Measurements from ENCODE around the gene PAMR1. TPM values are rescaled to one million over a fixed set of nuclear protein-coding genes. Genes with fewer than 3 reads are reported as not detected.

The PAMR1 gene
- total RNA-seq, 4 donors from 2014 or later: 4.0 to 13.5 (median 10.4) TPM

GRCh38 chr11:35461917-35462538 lies 63.4 kb downstream of the PAMR1 start:
- DNase-seq: no peak
- no peak for TF ChIP-seq POLR2A (IDR thresholded peaks at IDR 0.05)
- no peak for TF ChIP-seq POLR2AphosphoS5 (IDR thresholded peaks at IDR 0.05)
- no peak for TF ChIP-seq CTCF (IDR thresholded peaks at IDR 0.05)
- no peak for TF ChIP-seq EP300 (IDR thresholded peaks at IDR 0.05; ENCODE audit: low read depth)
- no peaks in the 10 kb centered on the region for H3K4me1 ChIP-seq
- intact Hi-C loops (cut with DNase I; ENCODE audit: low total_unique reads) (no loop called here), in situ Hi-C loops (cut with MboI; ENCODE audit: low pct_ligation_motif_present in 1 of 4, low pct_unique_long_range_greater_than_20kb in 1 of 4, low sequenced_read_pairs in 3 of 4) (no loop called here)
- H3K4me3 ChIP-seq: no peak overlapping the region
- no peaks in the 10 kb centered on the region for H3K36me3 ChIP-seq
- 70 to 78% methylated on average over 1 to 2 of the region's 2 CpGs for WGBS, 2 donors (ENCODE audit: low coverage in 1 of 2)
- no peaks in the 10 kb centered on the region for H3K27me3 ChIP-seq
- H3K9me3 ChIP-seq: no peaks in the 10 kb centered on the region
- H3K27ac ChIP-seq: no peak overlapping the region

GRCh38 chr11:35459489-35459888 lies 65.9 kb downstream of the PAMR1 start:
- TF ChIP-seq CTCF (IDR thresholded peaks at IDR 0.05) (no peak), EP300 (IDR thresholded peaks at IDR 0.05; ENCODE audit: low read depth) (no peak), POLR2AphosphoS5 (IDR thresholded peaks at IDR 0.05) (no peak), POLR2A (IDR thresholded peaks at IDR 0.05) (no peak)
- WGBS, 2 donors (ENCODE audit: low coverage in 1 of 2): 81% methylated on average over 1 of the region's 1 CpG; no CpG with 5 or more reads in 1 of the 2 donors
- H3K4me1 ChIP-seq: no peaks in the 10 kb centered on the region
- in situ Hi-C loops (cut with MboI; ENCODE audit: low pct_ligation_motif_present in 1 of 4, low pct_unique_long_range_greater_than_20kb in 1 of 4, low sequenced_read_pairs in 3 of 4): no loop called here
- H3K36me3 ChIP-seq: no peaks in the 10 kb centered on the region
- H3K4me3 ChIP-seq: no peak overlapping the region
- H3K9me3 ChIP-seq: no peaks in the 10 kb centered on the region
- intact Hi-C loops (cut with DNase I; ENCODE audit: low total_unique reads): no loop called here
- no peak for DNase-seq
- H3K27ac ChIP-seq: no peak overlapping the region
- no peaks in the 10 kb centered on the region for H3K27me3 ChIP-seq

GRCh38 chr11:35458846-35459245 lies 66.6 kb downstream of the PAMR1 start:
- in situ Hi-C loops (cut with MboI; ENCODE audit: low pct_ligation_motif_present in 1 of 4, low pct_unique_long_range_greater_than_20kb in 1 of 4, low sequenced_read_pairs in 3 of 4) (no loop called here), intact Hi-C loops (cut with DNase I; ENCODE audit: low total_unique reads) (no loop called here)
- H3K4me1 ChIP-seq: no peaks in the 10 kb centered on the region
- WGBS, 2 donors (ENCODE audit: low coverage in 1 of 2): 78 to 80% methylated on average over 1 to 3 of the region's 3 CpGs
- DNase-seq: no peak
- H3K27ac ChIP-seq: no peak overlapping the region
- no peaks in the 10 kb centered on the region for H3K36me3 ChIP-seq
- H3K27me3 ChIP-seq: no peaks in the 10 kb centered on the region
- H3K9me3 ChIP-seq: no peaks in the 10 kb centered on the region
- no peak for TF ChIP-seq EP300 (IDR thresholded peaks at IDR 0.05; ENCODE audit: low read depth)
- TF ChIP-seq POLR2A (IDR thresholded peaks at IDR 0.05): no peak
- no peak for TF ChIP-seq CTCF (IDR thresholded peaks at IDR 0.05)
- no peak for TF ChIP-seq POLR2AphosphoS5 (IDR thresholded peaks at IDR 0.05)
- H3K4me3 ChIP-seq: no peak overlapping the region

- no peak overlapping the region for H3K4me3 ChIP-seq
- intact Hi-C loops (cut with DNase I; ENCODE audit: low total_unique reads): no loop called here
- TF ChIP-seq EP300 (IDR thresholded peaks at IDR 0.05; ENCODE audit: low read depth) (no peak), POLR2AphosphoS5 (IDR thresholded peaks at IDR 0.05) (no peak), CTCF (IDR thresholded peaks at IDR 0.05) (no peak), POLR2A (IDR thresholded peaks at IDR 0.05) (no peak)
- no peak for DNase-seq
- H3K4me1 ChIP-seq: no peaks in the 10 kb centered on the region
- in situ Hi-C loops (cut with MboI; ENCODE audit: low pct_ligation_motif_present in 1 of 4, low pct_unique_long_range_greater_than_20kb in 1 of 4, low sequenced_read_pairs in 3 of 4): no loop called here
- no peaks in the 10 kb centered on the region for H3K9me3 ChIP-seq
- no peak overlapping the region for H3K27ac ChIP-seq
- H3K27me3 ChIP-seq: peaks cover 4% of the 10 kb centered on the region
- peaks cover 0 to 3% (median 0%) of the 10 kb centered on the region in 4 donors for H3K36me3 ChIP-seq
- WGBS, 2 donors (ENCODE audit: low coverage in 1 of 2): 52% methylated on average over 1 of the region's 1 CpG; no CpG with 5 or more reads in 1 of the 2 donors
Observed at GRCh38 chr11:35454362-35454761, 71.1 kb downstream of the PAMR1 start.
